HAP-1 (cell line): ENCODE measurements around the gene KRT82.

Source experiments
- DNase-seq, 2 experiments: peaks; one replicate each; pipeline ENCODE4 v3.0.0-alpha.2; 2016 to 2020; ENCODE audit warnings: low spot score in 2 of 2
- H3K27me3 ChIP-seq: fragments of 250-450 bp; sonication (Bioruptor Pico); 2 replicates; pipeline ENCODE4 v1.5.1; 2020; ENCODE audit warnings: low read depth, mild to moderate bottlenecking, moderate library complexity
- H3K36me3 ChIP-seq: fragments of 250-450 bp; sonication (Bioruptor Pico); replicated peaks from 2 replicates; pipeline ENCODE4 v1.5.1; 2020; ENCODE audit warnings: mild to moderate bottlenecking
- H3K4me1 ChIP-seq: fragments of 250-450 bp; sonication (Bioruptor Pico); 2 replicates; pipeline ENCODE4 v1.5.1; 2020; ENCODE audit warnings: mild to moderate bottlenecking
- H3K4me3 ChIP-seq: fragments of 250-450 bp; sonication (Bioruptor Pico); 2 replicates; pipeline ENCODE4 v1.5.1; 2020; ENCODE audit warnings: mild to moderate bottlenecking, moderate library complexity
- H3K9me3 ChIP-seq: fragments of 250-450 bp; sonication (Bioruptor Pico); 2 replicates; pipeline ENCODE4 v1.5.1; 2020; ENCODE audit warnings: mild to moderate bottlenecking, moderate library complexity
- in situ Hi-C: fragments of 300-500 bp; cut with MboI; formaldehyde crosslinking; loops from 3 replicates; pipeline ENCODE4 v1.14.3; 2020; ENCODE audit warnings: low sequenced_read_pairs, inconsistent platforms, mixed read lengths

The KRT82 gene

GRCh38 chr12:52439845-52440244, 33.7 kb upstream of the KRT82 start:
- peaks cover 2% of the 10 kb centered on the region; the same call in 1 of the 2 replicates for H3K27me3 ChIP-seq
- H3K4me1 ChIP-seq, result no peaks in the 10 kb centered on the region

GRCh38 chr12:52439420-52439819, 33.3 kb upstream of the KRT82 start:
- Histone ChIP-seq H3K9me3 (no peaks in the 10 kb centered on the region), H3K4me1 (no peaks in the 10 kb centered on the region), H3K36me3 (no peaks in the 10 kb centered on the region), H3K27me3 (peaks cover 2% of the 10 kb centered on the region; the same call in 1 of the 2 replicates), H3K4me3 (no peak overlapping the region)
- in situ Hi-C loops, result no loop called here
- DNase-seq, result no peak

More at GRCh38 chr12:52439845-52440244, 33.7 kb upstream of the KRT82 start:
- DNase-seq, result no peak
- no peak overlapping the region for H3K4me3 ChIP-seq
- no peaks in the 10 kb centered on the region for H3K9me3 ChIP-seq
- H3K36me3 ChIP-seq, result no peaks in the 10 kb centered on the region
- in situ Hi-C loops, result no loop called here

DNA sequence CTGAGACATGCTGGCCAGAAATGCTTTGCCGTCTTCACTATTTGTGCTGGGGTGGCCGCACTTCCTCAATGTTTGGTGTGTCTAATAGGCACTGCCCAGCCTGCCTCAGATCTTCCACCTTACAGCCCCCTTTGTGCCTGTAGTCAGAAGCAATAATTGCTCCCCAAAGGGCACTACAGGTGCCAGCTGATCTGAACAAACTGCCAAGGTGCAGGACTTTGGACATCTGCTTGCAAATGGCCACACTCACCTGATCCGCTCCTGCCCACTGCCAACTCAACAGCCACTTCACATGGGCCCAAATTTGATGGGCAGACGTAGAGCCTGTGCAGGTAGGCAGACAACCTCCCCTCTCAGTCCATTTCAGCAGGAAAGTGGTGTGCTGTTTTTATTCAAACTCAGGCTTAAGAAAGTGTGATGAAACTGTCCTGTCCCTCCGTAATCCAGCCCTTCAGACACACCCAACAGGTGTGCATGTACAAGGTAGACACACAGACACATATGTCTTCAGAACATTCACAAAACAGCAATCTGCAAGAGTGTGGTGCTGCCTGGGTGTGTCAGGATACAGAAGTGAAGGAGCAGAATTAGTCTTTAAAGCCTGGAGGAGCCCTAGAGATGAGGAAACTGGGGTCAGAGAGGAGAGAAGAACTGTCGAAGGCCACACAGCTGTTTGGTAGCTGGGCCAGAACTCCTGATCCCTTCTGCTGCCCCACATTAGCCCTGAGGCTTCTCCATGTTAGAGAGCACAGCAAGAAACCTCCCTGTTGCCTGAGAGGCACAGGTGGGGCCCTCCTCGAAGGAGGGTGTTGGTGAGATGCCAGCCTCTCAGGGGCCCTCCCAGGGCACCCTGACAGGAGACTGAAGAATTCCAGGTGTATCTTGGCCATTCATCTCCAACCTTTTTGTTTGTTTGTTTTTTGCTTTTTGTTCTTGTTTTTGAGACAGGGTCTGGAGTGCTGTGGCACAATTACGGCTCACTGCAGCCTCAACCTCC, 32.5 kb upstream of the KRT82 start:
- Histone ChIP-seq H3K4me1 (no peaks in the 10 kb centered on the region), H3K9me3 (no peaks in the 10 kb centered on the region), H3K4me3 (no peak overlapping the region), H3K27me3 (peaks cover 2% of the 10 kb centered on the region; the same call in 1 of the 2 replicates), H3K36me3 (no peaks in the 10 kb centered on the region)
- no peak for DNase-seq
- in situ Hi-C loops, result no loop called here

DNA sequence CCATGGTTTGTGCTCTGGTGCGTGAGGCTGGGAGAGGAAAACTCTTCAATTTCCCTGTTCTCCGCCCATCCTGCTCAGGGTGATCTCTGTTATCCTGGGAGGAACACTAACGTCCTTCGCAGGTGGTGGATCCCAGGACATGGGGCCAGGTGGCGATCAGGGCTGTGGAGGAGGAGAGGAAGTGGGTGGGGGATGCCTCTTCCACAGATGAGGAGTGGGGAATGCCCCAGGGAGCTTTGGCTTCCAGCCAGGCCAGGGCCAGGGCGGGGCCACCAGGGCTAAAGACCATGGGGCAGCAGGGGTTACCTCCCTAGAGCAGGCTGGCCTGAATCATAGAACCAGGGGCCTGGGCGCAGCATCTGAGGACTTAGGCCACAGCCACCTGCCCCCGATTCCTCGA, 31.4 kb upstream of the KRT82 start:
- H3K4me1 ChIP-seq, result no peaks in the 10 kb centered on the region
- DNase-seq, result no peak
- H3K36me3 ChIP-seq, result no peaks in the 10 kb centered on the region
- H3K9me3 ChIP-seq, result no peaks in the 10 kb centered on the region
- in situ Hi-C loops, result no loop called here
- no peak overlapping the region for H3K4me3 ChIP-seq
- H3K27me3 ChIP-seq, result no peaks in the 10 kb centered on the region; the same call in 1 of the 2 replicates

- Histone ChIP-seq H3K4me3 (no peak overlapping the region), H3K36me3 (no peaks in the 10 kb centered on the region), H3K9me3 (no peaks in the 10 kb centered on the region), H3K4me1 (no peaks in the 10 kb centered on the region), H3K27me3 (no peaks in the 10 kb centered on the region)
- DNase-seq, result no peak
- in situ Hi-C loops, result no loop called here
These were observed 30.8 kb upstream of the KRT82 start for GRCh38 chr12:52436828-52437474.

DNA sequence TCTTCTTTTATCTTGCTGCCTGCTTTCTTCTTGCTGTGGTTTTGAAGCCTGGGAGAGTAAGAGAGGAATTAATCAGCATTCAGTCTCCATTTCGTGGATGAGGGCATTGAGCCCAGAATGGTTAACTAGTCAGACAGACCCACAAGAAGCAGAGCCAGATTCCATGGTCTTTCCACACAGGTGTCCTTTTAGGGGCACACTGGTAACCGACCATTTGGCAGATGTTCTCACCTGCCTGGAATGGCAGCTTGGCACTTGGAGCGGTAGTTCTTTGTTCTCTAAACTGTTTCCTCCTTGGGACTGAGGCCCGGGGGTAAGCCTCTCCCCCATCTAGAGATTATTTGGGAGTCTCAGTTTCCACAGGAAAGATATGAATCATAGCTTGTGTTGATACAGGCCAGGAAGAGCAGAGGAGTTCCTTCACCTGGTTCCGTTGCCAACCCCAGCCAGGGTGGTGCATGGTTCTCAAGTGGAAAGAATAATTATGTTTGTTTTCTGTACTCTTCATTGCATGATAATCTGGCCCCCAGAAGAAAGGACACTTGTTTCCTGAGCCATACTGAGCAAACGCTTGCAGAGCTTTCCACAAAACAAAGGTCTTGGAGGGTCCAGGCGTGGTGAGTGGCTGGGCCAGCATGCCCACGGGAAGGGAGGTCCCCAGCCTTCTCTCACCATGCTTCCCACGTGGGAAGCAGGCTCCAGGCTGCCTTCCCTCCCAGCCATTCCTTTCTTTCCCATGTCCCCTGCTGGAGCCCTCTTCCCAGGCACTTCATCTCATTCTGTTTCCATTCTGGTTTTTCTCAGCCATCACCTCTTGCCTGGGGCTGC, 30.1 kb upstream of the KRT82 start:
- no peak overlapping the region for H3K4me3 ChIP-seq
- in situ Hi-C loops, result no loop called here
- H3K4me1 ChIP-seq, result no peaks in the 10 kb centered on the region
- no peaks in the 10 kb centered on the region for H3K27me3 ChIP-seq
- no peaks in the 10 kb centered on the region for H3K36me3 ChIP-seq
- no peaks in the 10 kb centered on the region for H3K9me3 ChIP-seq
- DNase-seq, result no peak

GRCh38 chr12:52435659-52435999, 29.5 kb upstream of the KRT82 start:
- Histone ChIP-seq H3K27me3 (peaks cover 1% of the 10 kb centered on the region; the same call in 1 of the 2 replicates), H3K9me3 (no peaks in the 10 kb centered on the region), H3K36me3 (no peaks in the 10 kb centered on the region), H3K4me1 (no peaks in the 10 kb centered on the region), H3K4me3 (no peak overlapping the region)
- in situ Hi-C loops, result no loop called here
- DNase-seq, result no peak

- no peaks in the 10 kb centered on the region for H3K9me3 ChIP-seq
- H3K36me3 ChIP-seq, result no peaks in the 10 kb centered on the region
- in situ Hi-C loops, result no loop called here
- no peaks in the 10 kb centered on the region for H3K4me1 ChIP-seq
- no peak for DNase-seq
- no peak overlapping the region for H3K4me3 ChIP-seq
- peaks cover 3% of the 10 kb centered on the region; the same call in 1 of the 2 replicates for H3K27me3 ChIP-seq
These were observed 28.8 kb upstream of the KRT82 start for GRCh38 chr12:52434760-52435530.

DNA sequence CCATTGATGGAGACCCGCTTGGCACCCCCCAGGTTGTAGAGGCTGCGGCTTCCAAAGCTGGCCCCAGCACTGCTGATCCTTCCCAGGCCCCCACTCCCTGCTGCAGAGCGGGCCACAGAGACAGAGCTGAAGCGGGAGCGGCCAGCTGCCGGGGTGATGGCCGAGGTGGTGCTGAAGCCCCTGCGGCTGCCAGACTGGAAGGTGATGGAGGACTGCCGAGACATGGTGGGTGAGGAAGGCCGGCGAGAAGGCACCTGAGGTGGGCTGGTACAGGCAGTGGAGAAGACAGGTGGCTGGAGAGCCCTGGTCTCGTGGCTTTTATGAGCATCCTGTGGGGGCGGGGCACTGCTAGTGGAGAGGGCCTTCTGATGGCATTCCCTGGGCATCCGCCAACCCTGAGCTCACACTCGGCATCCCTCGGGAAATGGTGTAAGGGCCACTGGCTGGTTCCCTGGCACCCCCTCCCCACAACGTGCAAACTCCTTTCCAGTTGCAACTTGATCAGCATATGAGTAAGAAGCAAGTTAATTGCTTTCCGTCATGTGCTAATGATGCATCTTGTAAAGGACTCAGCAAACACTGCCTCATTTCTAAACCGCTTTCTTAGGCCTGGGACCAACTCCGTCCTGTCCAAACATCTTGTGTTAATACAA, 28.1 kb upstream of the KRT82 start, which contains the start of gene KRT75:
TSS of gene KRT75 (minus strand) at position 291 of the 653 bp plus-strand sequence. CDS start at position 224, 67 bp downstream.
- H3K27me3 ChIP-seq, result peaks cover 3% of the 10 kb centered on the region; the same call in 1 of the 2 replicates
- no peaks in the 10 kb centered on the region for H3K4me1 ChIP-seq
- no peak for DNase-seq
- in situ Hi-C loops, result no loop called here
- H3K4me3 ChIP-seq, result no peak within 1 kb of the TSS
- H3K36me3 ChIP-seq, result no peaks in the 10 kb centered on the region
- H3K9me3 ChIP-seq, result no peaks in the 10 kb centered on the region

DNA sequence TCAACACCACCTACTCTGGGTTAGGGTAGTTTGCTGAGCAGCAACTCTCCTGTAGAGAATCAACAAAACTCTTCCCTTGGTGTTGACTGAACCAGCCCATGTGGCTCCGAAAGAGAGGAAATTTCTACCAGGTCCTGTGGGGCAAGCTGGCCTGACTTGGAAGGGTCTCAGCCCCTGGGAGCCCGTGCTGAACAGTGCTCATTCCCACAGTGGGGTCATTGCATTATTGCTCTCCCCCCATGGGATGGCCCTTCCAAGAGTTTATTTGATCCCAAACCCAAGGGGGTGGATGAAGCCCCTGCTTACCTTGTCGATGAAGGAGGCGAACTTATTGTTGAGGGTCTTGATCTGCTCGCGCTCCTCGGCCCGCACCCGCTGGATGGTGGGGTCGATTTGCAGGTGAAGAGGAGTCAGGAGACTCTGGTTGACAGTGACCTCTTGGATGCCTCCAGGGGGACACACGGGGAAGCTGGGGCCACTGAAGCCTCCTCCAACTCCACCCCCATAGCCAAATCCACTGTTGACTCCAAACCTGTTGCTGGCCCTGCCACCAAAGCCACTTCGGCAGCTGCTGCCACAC, 27.5 kb upstream of the KRT82 start:
- in situ Hi-C loops, result no loop called here
- Histone ChIP-seq H3K4me3 (no peak overlapping the region), H3K36me3 (no peaks in the 10 kb centered on the region), H3K27me3 (peaks cover 3% of the 10 kb centered on the region; the same call in 1 of the 2 replicates), H3K9me3 (no peaks in the 10 kb centered on the region), H3K4me1 (no peaks in the 10 kb centered on the region)
- DNase-seq, result no peak

GRCh38 chr12:52432559-52433207, 26.5 kb upstream of the KRT82 start:
- DNase-seq, result no peak
- in situ Hi-C loops, result no loop called here
- peaks cover 3% of the 10 kb centered on the region; the same call in 1 of the 2 replicates for H3K27me3 ChIP-seq

GRCh38 chr12:52428121-52428520, 22.0 kb upstream of the KRT82 start:
- in situ Hi-C loops, result no loop called here
- H3K36me3 ChIP-seq, result no peaks in the 10 kb centered on the region
- peaks cover 6% of the 10 kb centered on the region; the same call in 1 of the 2 replicates for H3K4me1 ChIP-seq
- H3K27me3 ChIP-seq, result peaks cover 3% of the 10 kb centered on the region; the same call in 1 of the 2 replicates
- H3K9me3 ChIP-seq, result no peaks in the 10 kb centered on the region
- H3K4me3 ChIP-seq, result no peak overlapping the region
- no peak for DNase-seq

More at GRCh38 chr12:52432559-52433207, 26.5 kb upstream of the KRT82 start:
- Histone ChIP-seq H3K36me3 (no peaks in the 10 kb centered on the region), H3K9me3 (no peaks in the 10 kb centered on the region), H3K4me3 (no peak overlapping the region), H3K4me1 (peaks cover under 1% of the 10 kb centered on the region; the same call in 1 of the 2 replicates)
